OCI-LY1 (cell line): ENCODE measurements around the gene MYO16.

ENCODE experiments used
- CTCF ChIP-seq: fragments of 200-600 bp; sonication (generic), shearing (Covaris generic); IDR thresholded peaks from 2 replicates; pipeline ENCODE4 v1.5.1; 2017; ENCODE audit warnings: mild to moderate bottlenecking, antibody characterized with exemption, low read length, moderate library complexity, mixed read lengths
- EZH2 ChIP-seq: fragments of 200-600 bp; sonication (generic), shearing (Covaris generic); IDR thresholded peaks from 2 replicates; pipeline ENCODE4 v1.8.0; 2017; ENCODE audit warnings: borderline replicate concordance, mixed run types, mild to moderate bottlenecking, antibody characterized with exemption, low read length, moderate library complexity, mixed read lengths

- TF ChIP-seq CTCF: no peak
- TF ChIP-seq EZH2: no peak
Measured at GRCh38 chr13:108903613-108904012, 274.2 kb downstream of the MYO16 start.
